GM18526 (cell line): ENCODE data around the gene SNHG17.

Source experiments
- POLR2A ChIP-seq: IDR thresholded peaks from 3 replicates; pipeline ENCODE4 v1.6.1; 2011; ENCODE audit not compliant: insufficient read length; ENCODE audit errors: extremely low read depth

The SNHG17 gene

GRCh38 chr20:38426006-38426897 lies 8.9 kb downstream of the SNHG17 start:
- TF ChIP-seq POLR2A = no peak

GRCh38 chr20:38424401-38424800 lies 10.7 kb downstream of the SNHG17 start:
- TF ChIP-seq POLR2A = no peak

- TF ChIP-seq POLR2A = no peak
These were observed 11.6 kb downstream of the SNHG17 start for GRCh38 chr20:38423541-38423940.

- TF ChIP-seq POLR2A = no peak
These were observed 13.2 kb downstream of the SNHG17 start for GRCh38 chr20:38421915-38422314.

- no peak for TF ChIP-seq POLR2A
These were observed 14.6 kb downstream of the SNHG17 start for GRCh38 chr20:38420388-38421085.

GRCh38 chr20:38418509-38419204 lies 16.5 kb downstream of the SNHG17 start:
- TF ChIP-seq POLR2A = no peak

- no peak for TF ChIP-seq POLR2A
These were observed 20.2 kb downstream of the SNHG17 start for GRCh38 chr20:38414769-38415450.

- no peak for TF ChIP-seq POLR2A
These were observed 22.1 kb downstream of the SNHG17 start for GRCh38 chr20:38412877-38413577.

- TF ChIP-seq POLR2A = no peak
These were observed 27.8 kb downstream of the SNHG17 start for GRCh38 chr20:38407321-38407720.

GRCh38 chr20:38406476-38406875 lies 28.7 kb downstream of the SNHG17 start:
- TF ChIP-seq POLR2A = no peak

- no peak for TF ChIP-seq POLR2A
These were observed 30.0 kb downstream of the SNHG17 start for GRCh38 chr20:38405132-38405531.

- TF ChIP-seq POLR2A = no peak
These were observed 31.1 kb downstream of the SNHG17 start for GRCh38 chr20:38404016-38404415.

- TF ChIP-seq POLR2A = no peak
These were observed 32.3 kb downstream of the SNHG17 start for GRCh38 chr20:38402816-38403215.

GRCh38 chr20:38402089-38402488 lies 33.0 kb downstream of the SNHG17 start:
- no peak for TF ChIP-seq POLR2A

- no peak for TF ChIP-seq POLR2A
These were observed 40.0 kb downstream of the SNHG17 start for GRCh38 chr20:38395165-38395564.

GRCh38 chr20:38393259-38393658 lies 41.9 kb downstream of the SNHG17 start:
- no peak for TF ChIP-seq POLR2A
